Jurkat, Clone E6-1 (cell line): ENCODE measurements around the gene GRIK1.

Experiments
- DNase-seq: peaks from one replicate; pipeline ENCODE4 v3.0.0-alpha.2; 2011; ENCODE audit warnings: low read depth, low spot score
- H3K4me3 ChIP-seq: 2 replicates; pipeline ENCODE4 v1.5.1; 2011; ENCODE audit warnings: mild to moderate bottlenecking, low read length, control low read depth, moderate library complexity

Gene GRIK1

GRCh38 chr21:29487154-29487553, 452.6 kb downstream of the GRIK1 start:
- no peak overlapping the region for H3K4me3 ChIP-seq
- no peak for DNase-seq
